AG09319 (cell line): Measurements from ENCODE around the gene MAGI3.

Experiments
- DNase-seq: peaks from one replicate; pipeline ENCODE4 v3.0.0-alpha.2; 2010; ENCODE audit warnings: low read depth; ENCODE audit errors: extremely low read depth
- TF ChIP-seq, protein P1 (sequence below): IDR thresholded peaks from 2 replicates; pipeline ENCODE4 v1.5.1; 2011; ENCODE audit warnings: low read depth, mild to moderate bottlenecking, inconsistent platforms, low read length, moderate library complexity

MAGI3 gene

DNA sequence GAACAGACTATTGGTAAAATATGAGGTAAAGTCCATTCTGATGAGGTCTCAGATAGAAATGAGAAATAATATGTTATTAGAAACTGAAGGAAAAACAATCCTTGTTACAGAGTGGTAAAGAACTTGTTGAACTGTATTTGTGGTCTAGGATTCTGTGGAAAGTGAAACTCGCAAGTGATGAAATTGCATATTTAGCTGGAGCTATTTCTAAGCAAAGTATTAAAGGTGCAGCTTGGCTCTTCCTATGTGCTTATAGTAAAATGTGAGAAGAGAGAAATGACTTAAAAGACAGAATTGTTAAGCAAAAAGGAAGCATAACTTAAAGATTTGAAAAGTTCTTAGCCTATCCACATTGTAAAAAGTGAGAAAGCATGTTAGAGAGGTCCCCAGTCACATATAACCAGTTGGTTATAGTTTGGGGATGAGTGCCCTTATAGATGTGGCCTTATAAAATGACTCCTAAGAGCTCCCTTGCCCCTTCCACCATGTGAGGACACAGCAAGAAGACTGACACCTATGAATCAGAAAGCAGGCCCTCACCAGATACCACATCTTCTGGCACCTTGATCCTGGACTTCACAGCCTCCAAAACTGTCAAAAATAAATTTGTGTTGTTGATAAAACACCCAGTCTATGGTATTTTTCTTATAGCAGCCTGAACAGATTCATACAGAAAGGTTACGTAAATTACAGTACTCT, 344.2 kb downstream of the MAGI3 start:
- DNase-seq = no peak
- TF ChIP-seq, protein P1, sequence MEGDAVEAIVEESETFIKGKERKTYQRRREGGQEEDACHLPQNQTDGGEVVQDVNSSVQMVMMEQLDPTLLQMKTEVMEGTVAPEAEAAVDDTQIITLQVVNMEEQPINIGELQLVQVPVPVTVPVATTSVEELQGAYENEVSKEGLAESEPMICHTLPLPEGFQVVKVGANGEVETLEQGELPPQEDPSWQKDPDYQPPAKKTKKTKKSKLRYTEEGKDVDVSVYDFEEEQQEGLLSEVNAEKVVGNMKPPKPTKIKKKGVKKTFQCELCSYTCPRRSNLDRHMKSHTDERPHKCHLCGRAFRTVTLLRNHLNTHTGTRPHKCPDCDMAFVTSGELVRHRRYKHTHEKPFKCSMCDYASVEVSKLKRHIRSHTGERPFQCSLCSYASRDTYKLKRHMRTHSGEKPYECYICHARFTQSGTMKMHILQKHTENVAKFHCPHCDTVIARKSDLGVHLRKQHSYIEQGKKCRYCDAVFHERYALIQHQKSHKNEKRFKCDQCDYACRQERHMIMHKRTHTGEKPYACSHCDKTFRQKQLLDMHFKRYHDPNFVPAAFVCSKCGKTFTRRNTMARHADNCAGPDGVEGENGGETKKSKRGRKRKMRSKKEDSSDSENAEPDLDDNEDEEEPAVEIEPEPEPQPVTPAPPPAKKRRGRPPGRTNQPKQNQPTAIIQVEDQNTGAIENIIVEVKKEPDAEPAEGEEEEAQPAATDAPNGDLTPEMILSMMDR = no peak
